OCI-LY1 (cell line): Measurements from ENCODE around the gene SLC22A15.

Experiments used
- H2AFZ ChIP-seq: fragments of 200-600 bp; sonication (generic), shearing (Covaris generic); 2 replicates; pipeline ENCODE4 v1.6.0; 2014; ENCODE audit warnings: antibody characterized with exemption, mild to moderate bottlenecking, low read length
- H3F3A ChIP-seq: fragments of 200-600 bp; sonication (generic), shearing (Covaris generic); 2 replicates; pipeline ENCODE4 v1.6.0; 2014; ENCODE audit warnings: mild to moderate bottlenecking, antibody characterized with exemption, low read length, moderate library complexity; ENCODE audit not compliant: insufficient read depth
- H3K27ac ChIP-seq: fragments of 200-600 bp; sonication (generic); 2 replicates; pipeline ENCODE4 v1.5.1; 2014; ENCODE audit warnings: low read length, mixed run types, mild to moderate bottlenecking, low read depth; ENCODE audit not compliant: poor library complexity, severe bottlenecking
- H3K27me3 ChIP-seq: fragments of 200-600 bp; sonication (generic); 2 replicates; pipeline ENCODE4 v1.6.0; 2014; ENCODE audit warnings: antibody characterized with exemption, mild to moderate bottlenecking, low read length, moderate library complexity; ENCODE audit not compliant: insufficient read depth
- H3K36me3 ChIP-seq: fragments of 200-600 bp; sonication (generic); 2 replicates; pipeline ENCODE4 v1.6.1; 2014; ENCODE audit warnings: mild to moderate bottlenecking, antibody characterized with exemption, low read length, moderate library complexity, mixed read lengths; ENCODE audit not compliant: insufficient read depth
- H3K4me1 ChIP-seq: fragments of 200-600 bp; sonication (generic); 2 replicates; pipeline ENCODE4 v1.5.1; 2014; ENCODE audit warnings: mild to moderate bottlenecking, low read length, moderate library complexity; ENCODE audit not compliant: insufficient read depth, severe bottlenecking
- H3K4me2 ChIP-seq: fragments of 200-600 bp; sonication (generic), shearing (Covaris generic); 2 replicates; pipeline ENCODE4 v1.6.1; 2014; ENCODE audit warnings: low read length
- H3K4me3 ChIP-seq: fragments of 200-600 bp; sonication (generic); 2 replicates; pipeline ENCODE4 v1.5.1; 2014; ENCODE audit warnings: low read length, low read depth, mild to moderate bottlenecking, mixed read lengths; ENCODE audit not compliant: poor library complexity, severe bottlenecking
- H3K79me2 ChIP-seq: fragments of 200-600 bp; shearing (Covaris generic); 2 replicates; pipeline ENCODE4 v1.6.1; 2016; ENCODE audit warnings: mixed run types, low read length, mixed read lengths; ENCODE audit not compliant: insufficient read depth
- H3K9ac ChIP-seq: fragments of 200-600 bp; sonication (generic), shearing (Covaris generic); 2 replicates; pipeline ENCODE4 v1.6.1; 2014; ENCODE audit warnings: mild to moderate bottlenecking, low read length, mixed read lengths
- H3K9me2 ChIP-seq: fragments of 200-600 bp; sonication (generic), shearing (Covaris generic); 2 replicates; pipeline ENCODE4 v1.6.1; 2014; ENCODE audit warnings: low read depth, mild to moderate bottlenecking, low read length, mixed read lengths
- H3K9me3 ChIP-seq: fragments of 200-600 bp; shearing (Covaris generic); 2 replicates; pipeline ENCODE4 v1.6.1; 2014; ENCODE audit warnings: low read length, mixed read lengths
- H4K20me1 ChIP-seq: fragments of 200-600 bp; sonication (generic), shearing (Covaris generic); 2 replicates; pipeline ENCODE4 v1.6.0; 2016; ENCODE audit warnings: mild to moderate bottlenecking, low read length; ENCODE audit not compliant: insufficient read depth
- CTCF ChIP-seq: fragments of 200-600 bp; sonication (generic), shearing (Covaris generic); IDR thresholded peaks from 2 replicates; pipeline ENCODE4 v1.5.1; 2017; ENCODE audit warnings: mild to moderate bottlenecking, antibody characterized with exemption, low read length, moderate library complexity, mixed read lengths
- EZH2 ChIP-seq: fragments of 200-600 bp; sonication (generic), shearing (Covaris generic); IDR thresholded peaks from 2 replicates; pipeline ENCODE4 v1.8.0; 2017; ENCODE audit warnings: borderline replicate concordance, mixed run types, mild to moderate bottlenecking, antibody characterized with exemption, low read length, moderate library complexity, mixed read lengths

The SLC22A15 gene

GRCh38 chr1:116062201-116062600, 85.9 kb downstream of the SLC22A15 start:
- no peak overlapping the region for H3K27ac ChIP-seq
- no peaks in the 10 kb centered on the region for H3K9me2 ChIP-seq
- H3K9ac ChIP-seq = no peak overlapping the region
- TF ChIP-seq EZH2 (no peak), CTCF (no peak)
- no peaks in the 10 kb centered on the region for H3K9me3 ChIP-seq
- no peaks in the 10 kb centered on the region for H3F3A ChIP-seq
- no peaks in the 10 kb centered on the region for H3K36me3 ChIP-seq
- no peak overlapping the region for H2AFZ ChIP-seq
- no peaks in the 10 kb centered on the region for H4K20me1 ChIP-seq
- H3K4me3 ChIP-seq = no peak overlapping the region
- no peaks in the 10 kb centered on the region for H3K79me2 ChIP-seq
- H3K27me3 ChIP-seq = no peaks in the 10 kb centered on the region
- no peaks in the 10 kb centered on the region for H3K4me1 ChIP-seq
- H3K4me2 ChIP-seq = no peak overlapping the region

DNA sequence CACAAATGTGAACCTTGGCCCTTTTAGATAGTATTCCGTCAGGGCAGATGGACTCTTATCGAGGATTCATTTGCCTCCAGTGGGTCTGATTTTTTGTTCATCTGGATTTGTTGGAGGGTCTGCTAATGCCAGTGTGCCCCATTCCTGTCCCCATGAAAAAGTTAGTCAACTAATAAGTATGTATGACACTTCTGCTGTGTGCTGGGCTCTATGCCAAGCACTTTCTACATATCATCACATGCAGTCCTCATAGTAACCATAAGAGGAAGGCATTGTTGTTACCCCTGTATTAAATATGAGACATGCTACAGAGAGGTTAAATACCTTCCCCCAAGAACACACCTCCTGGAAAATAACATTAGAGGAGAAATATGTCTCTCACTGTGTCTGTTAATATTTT, 88.3 kb downstream of the SLC22A15 start:
- Histone ChIP-seq H3K9ac (no peak overlapping the region), H3K27ac (no peak overlapping the region), H3K9me3 (no peaks in the 10 kb centered on the region), H3K4me3 (no peak overlapping the region), H2AFZ (no peak overlapping the region), H3K79me2 (no peaks in the 10 kb centered on the region), H4K20me1 (no peaks in the 10 kb centered on the region), H3K36me3 (no peaks in the 10 kb centered on the region), H3K27me3 (no peaks in the 10 kb centered on the region), H3F3A (no peaks in the 10 kb centered on the region), H3K9me2 (no peaks in the 10 kb centered on the region), H3K4me2 (no peak overlapping the region), H3K4me1 (no peaks in the 10 kb centered on the region)
- TF ChIP-seq CTCF = no peak
- no peak for TF ChIP-seq EZH2

- Histone ChIP-seq H3K4me2 (no peak overlapping the region), H3K9me3 (no peaks in the 10 kb centered on the region), H3K9ac (no peak overlapping the region), H3F3A (no peaks in the 10 kb centered on the region), H2AFZ (no peak overlapping the region), H3K4me1 (no peaks in the 10 kb centered on the region), H3K27ac (no peak overlapping the region), H4K20me1 (no peaks in the 10 kb centered on the region), H3K27me3 (no peaks in the 10 kb centered on the region), H3K79me2 (no peaks in the 10 kb centered on the region), H3K36me3 (no peaks in the 10 kb centered on the region), H3K9me2 (no peaks in the 10 kb centered on the region), H3K4me3 (no peak overlapping the region)
- TF ChIP-seq CTCF = no peak
Observed at GRCh38 chr1:116066868-116067565, 90.7 kb downstream of the SLC22A15 start.
